ENCODE measurements around the gene PRDM16. TPM values are rescaled to one million over a fixed set of nuclear protein-coding genes. Genes with fewer than 3 reads are reported as not detected.

The PRDM16 gene
- polyA plus RNA-seq, 2 of the 4 experiments (the other 2 are of a cell fraction): 0.03 to 0.35 TPM

DNA sequence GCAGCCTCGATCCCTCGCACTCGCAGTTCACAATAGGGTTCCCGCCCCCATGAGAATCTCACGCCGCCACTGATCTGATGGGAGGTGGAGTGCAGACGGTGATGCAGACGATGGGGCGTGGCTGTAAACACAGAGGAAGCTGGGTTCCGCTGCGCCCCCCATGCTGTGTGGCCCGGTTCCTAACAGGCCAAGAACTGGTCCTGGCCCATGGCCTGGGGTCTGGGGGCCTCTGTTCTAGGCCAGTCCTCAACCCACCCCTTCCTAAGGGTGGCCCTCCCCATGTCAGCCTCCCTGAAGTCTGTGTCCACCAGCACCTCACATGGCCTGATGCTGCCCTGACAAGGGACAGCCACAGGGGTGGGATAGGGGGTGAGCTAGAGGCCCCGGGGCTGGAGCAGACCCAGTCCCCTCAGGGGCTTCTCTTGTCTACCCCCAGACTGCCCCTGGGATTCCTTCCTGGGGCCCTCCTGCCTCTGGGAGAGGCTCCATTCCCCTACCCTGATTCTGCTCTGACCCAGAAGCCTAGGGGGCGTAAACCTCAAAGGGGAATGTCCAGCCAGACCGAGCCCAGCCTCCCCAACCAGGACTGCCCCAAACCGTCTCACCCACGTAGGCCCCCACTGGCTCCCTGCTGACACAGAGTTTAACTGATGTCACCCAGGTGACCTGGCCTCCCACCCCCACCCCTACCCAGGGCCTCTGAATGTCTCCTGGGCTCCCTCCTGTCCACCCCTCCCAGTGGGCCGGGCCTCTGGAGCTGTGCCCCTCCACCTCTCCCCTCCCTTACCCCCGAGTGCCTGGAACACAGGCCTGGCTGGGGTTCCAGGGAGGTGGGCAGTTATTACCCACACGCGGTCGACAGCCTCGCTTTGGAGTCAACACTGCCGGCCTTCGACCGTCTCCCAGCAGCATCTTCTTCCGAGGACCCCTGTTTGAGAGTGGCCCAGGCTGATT, 370.6 kb downstream of the PRDM16 start (continued):
- no peak for TF ChIP-seq EP300 (IDR thresholded peaks at IDR 0.05)
- TF ChIP-seq NFE2L2 (conservative IDR thresholded peaks at IDR 0.05; ENCODE audit: low read length): no peak
- TF ChIP-seq, protein P1, sequence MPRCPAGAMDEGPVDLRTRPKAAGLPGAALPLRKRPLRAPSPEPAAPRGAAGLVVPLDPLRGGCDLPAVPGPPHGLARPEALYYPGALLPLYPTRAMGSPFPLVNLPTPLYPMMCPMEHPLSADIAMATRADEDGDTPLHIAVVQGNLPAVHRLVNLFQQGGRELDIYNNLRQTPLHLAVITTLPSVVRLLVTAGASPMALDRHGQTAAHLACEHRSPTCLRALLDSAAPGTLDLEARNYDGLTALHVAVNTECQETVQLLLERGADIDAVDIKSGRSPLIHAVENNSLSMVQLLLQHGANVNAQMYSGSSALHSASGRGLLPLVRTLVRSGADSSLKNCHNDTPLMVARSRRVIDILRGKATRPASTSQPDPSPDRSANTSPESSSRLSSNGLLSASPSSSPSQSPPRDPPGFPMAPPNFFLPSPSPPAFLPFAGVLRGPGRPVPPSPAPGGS (IDR thresholded peaks at IDR 0.05): no peak
- TF ChIP-seq TP53 (CRISPR knock-in tag; IDR thresholded peaks at IDR 0.05): no peak
- TF ChIP-seq HDAC2 (IDR thresholded peaks at IDR 0.05): no peak
- TF ChIP-seq FOXS1 (CRISPR knock-in tag; IDR thresholded peaks at IDR 0.05): no peak
- TF ChIP-seq, protein P2, sequence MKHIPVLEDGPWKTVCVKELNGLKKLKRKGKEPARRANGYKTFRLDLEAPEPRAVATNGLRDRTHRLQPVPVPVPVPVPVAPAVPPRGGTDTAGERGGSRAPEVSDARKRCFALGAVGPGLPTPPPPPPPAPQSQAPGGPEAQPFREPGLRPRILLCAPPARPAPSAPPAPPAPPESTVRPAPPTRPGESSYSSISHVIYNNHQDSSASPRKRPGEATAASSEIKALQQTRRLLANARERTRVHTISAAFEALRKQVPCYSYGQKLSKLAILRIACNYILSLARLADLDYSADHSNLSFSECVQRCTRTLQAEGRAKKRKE (CRISPR knock-in tag; IDR thresholded peaks at IDR 0.05; ENCODE audit: low read depth): no peak
- TF ChIP-seq HOXA7 (CRISPR knock-in tag; IDR thresholded peaks at IDR 0.05): no peak

DNA sequence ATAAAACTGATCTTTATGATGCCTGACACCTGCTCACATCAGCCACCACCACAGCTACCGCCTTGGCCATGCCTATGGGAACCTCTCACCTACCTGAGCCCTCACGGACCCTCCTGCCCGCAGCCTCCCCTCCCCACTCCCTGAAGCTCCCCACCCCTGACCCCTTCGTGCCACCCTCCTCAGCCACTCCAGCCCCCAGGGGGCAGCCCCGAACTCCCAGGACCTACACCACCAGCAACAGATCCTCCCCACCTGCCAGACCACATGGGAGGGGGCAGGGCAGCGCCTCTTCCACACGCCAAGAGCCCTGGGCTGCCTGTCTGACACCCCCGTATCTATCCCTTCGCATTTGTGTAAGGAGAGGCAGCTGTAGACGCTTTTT, 371.3 kb downstream of the PRDM16 start:
- 45% methylated on average over 7 of the region's 10 CpGs for WGBS (ENCODE audit: missing lambda C conversion rate)
- no peak for FAIRE-seq
- TF ChIP-seq, protein P3, sequence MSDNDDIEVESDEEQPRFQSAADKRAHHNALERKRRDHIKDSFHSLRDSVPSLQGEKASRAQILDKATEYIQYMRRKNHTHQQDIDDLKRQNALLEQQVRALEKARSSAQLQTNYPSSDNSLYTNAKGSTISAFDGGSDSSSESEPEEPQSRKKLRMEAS (IDR thresholded peaks at IDR 0.05): no peak
- TF ChIP-seq JUN (IDR thresholded peaks at IDR 0.05): no peak
- TF ChIP-seq HEYL (CRISPR knock-in tag; IDR thresholded peaks at IDR 0.05): no peak
- no peak for TF ChIP-seq PHF8 (IDR thresholded peaks at IDR 0.05; ENCODE audit: borderline replicate concordance, low read depth)
- no peak for TF ChIP-seq EP300 (IDR thresholded peaks at IDR 0.05)
- TF ChIP-seq EHF (CRISPR knock-in tag; IDR thresholded peaks at IDR 0.05): no peak
- TF ChIP-seq HDAC2 (IDR thresholded peaks at IDR 0.05): no peak
- no peak for TF ChIP-seq FOSB (CRISPR knock-in tag; IDR thresholded peaks at IDR 0.05)
- TF ChIP-seq, protein P4, sequence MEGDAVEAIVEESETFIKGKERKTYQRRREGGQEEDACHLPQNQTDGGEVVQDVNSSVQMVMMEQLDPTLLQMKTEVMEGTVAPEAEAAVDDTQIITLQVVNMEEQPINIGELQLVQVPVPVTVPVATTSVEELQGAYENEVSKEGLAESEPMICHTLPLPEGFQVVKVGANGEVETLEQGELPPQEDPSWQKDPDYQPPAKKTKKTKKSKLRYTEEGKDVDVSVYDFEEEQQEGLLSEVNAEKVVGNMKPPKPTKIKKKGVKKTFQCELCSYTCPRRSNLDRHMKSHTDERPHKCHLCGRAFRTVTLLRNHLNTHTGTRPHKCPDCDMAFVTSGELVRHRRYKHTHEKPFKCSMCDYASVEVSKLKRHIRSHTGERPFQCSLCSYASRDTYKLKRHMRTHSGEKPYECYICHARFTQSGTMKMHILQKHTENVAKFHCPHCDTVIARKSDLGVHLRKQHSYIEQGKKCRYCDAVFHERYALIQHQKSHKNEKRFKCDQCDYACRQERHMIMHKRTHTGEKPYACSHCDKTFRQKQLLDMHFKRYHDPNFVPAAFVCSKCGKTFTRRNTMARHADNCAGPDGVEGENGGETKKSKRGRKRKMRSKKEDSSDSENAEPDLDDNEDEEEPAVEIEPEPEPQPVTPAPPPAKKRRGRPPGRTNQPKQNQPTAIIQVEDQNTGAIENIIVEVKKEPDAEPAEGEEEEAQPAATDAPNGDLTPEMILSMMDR (IDR thresholded peaks at IDR 0.05): no peak
- TF ChIP-seq, protein P2 (CRISPR knock-in tag; IDR thresholded peaks at IDR 0.05; ENCODE audit: low read depth): no peak
- TF ChIP-seq CHD4 (IDR thresholded peaks at IDR 0.05; ENCODE audit: borderline replicate concordance): no peak
- TF ChIP-seq NPAS2 (CRISPR knock-in tag; IDR thresholded peaks at IDR 0.05; ENCODE audit: borderline replicate concordance): no peak
- TF ChIP-seq ZC3H11A (IDR thresholded peaks at IDR 0.05): no peak
- no peak for TF ChIP-seq FOSL2 (IDR thresholded peaks at IDR 0.05)
- no peak for TF ChIP-seq FOSL2 (CRISPR knock-in tag; IDR thresholded peaks at IDR 0.05)
- no peak for TF ChIP-seq POLR2A (IDR thresholded peaks at IDR 0.05; ENCODE audit: low read length)
- TF ChIP-seq, protein P5, sequence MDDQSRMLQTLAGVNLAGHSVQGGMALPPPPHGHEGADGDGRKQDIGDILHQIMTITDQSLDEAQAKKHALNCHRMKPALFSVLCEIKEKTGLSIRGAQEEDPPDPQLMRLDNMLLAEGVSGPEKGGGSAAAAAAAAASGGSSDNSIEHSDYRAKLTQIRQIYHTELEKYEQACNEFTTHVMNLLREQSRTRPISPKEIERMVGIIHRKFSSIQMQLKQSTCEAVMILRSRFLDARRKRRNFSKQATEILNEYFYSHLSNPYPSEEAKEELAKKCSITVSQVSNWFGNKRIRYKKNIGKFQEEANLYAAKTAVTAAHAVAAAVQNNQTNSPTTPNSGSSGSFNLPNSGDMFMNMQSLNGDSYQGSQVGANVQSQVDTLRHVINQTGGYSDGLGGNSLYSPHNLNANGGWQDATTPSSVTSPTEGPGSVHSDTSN (IDR thresholded peaks at IDR 0.05): no peak
- TF ChIP-seq NFE2L2 (conservative IDR thresholded peaks at IDR 0.05; ENCODE audit: low read length): no peak
- Histone ChIP-seq H3K4me1 (no peaks in the 10 kb centered on the region), H3K9me3 (no peaks in the 10 kb centered on the region), H3K27ac (no peak overlapping the region), H3K4me2 (no peak overlapping the region), H3K4me3 (no peak overlapping the region)
- no peak for DNase-seq (ENCODE audit: low read depth in 1 of 2, low spot score in 1 of 2)
- ChIA-PET POLR2A (no interaction called here), CTCF (interaction anchor here (0.9 kb wide), 1 partner anchor 16 kb away, joined by 3 read pairs; no protein-coding TSS in a partner anchor)
- no peak for ATAC-seq

Data from A549 (cell line).